T-helper 9 cell (primary cell): ENCODE data around the gene ANKH.

Experiments
- DNase-seq: peaks from one replicate; pipeline ENCODE4 v3.0.0-alpha.2; 2020

The ANKH gene

GRCh38 chr5:14787801-14788579 is 83.6 kb downstream of the ANKH start:
- no peak for DNase-seq

- no peak for DNase-seq
These were observed 87.9 kb downstream of the ANKH start for GRCh38 chr5:14783691-14784090.

GRCh38 chr5:14782591-14782990 is 89.0 kb downstream of the ANKH start:
- no peak for DNase-seq

GRCh38 chr5:14781106-14781505 is 90.5 kb downstream of the ANKH start:
- DNase-seq = no peak

GRCh38 chr5:14779975-14780374 is 91.6 kb downstream of the ANKH start:
- no peak for DNase-seq

GRCh38 chr5:14778792-14779070 is 92.8 kb downstream of the ANKH start:
- DNase-seq = no peak

GRCh38 chr5:14777932-14778791 is 93.4 kb downstream of the ANKH start:
- no peak for DNase-seq

- DNase-seq = no peak
These were observed 94.4 kb downstream of the ANKH start for GRCh38 chr5:14777187-14777586.

- no peak for DNase-seq
These were observed 95.0 kb downstream of the ANKH start for GRCh38 chr5:14776602-14777001.

- no peak for DNase-seq
These were observed 95.7 kb downstream of the ANKH start for GRCh38 chr5:14775857-14776256.

GRCh38 chr5:14773588-14773987 is 98.0 kb downstream of the ANKH start:
- DNase-seq = no peak

- no peak for DNase-seq
These were observed 99.6 kb downstream of the ANKH start for GRCh38 chr5:14771972-14772371.

- no peak for DNase-seq
These were observed 100.4 kb downstream of the ANKH start for GRCh38 chr5:14771189-14771588.

GRCh38 chr5:14768508-14769365 is 102.8 kb downstream of the ANKH start:
- DNase-seq = no peak

GRCh38 chr5:14767735-14768507 is 103.7 kb downstream of the ANKH start:
- no peak for DNase-seq

GRCh38 chr5:14767053-14767452 is 104.5 kb downstream of the ANKH start:
- no peak for DNase-seq

- no peak for DNase-seq
These were observed 105.0 kb downstream of the ANKH start for GRCh38 chr5:14766584-14766983.

- no peak for DNase-seq
These were observed 106.0 kb downstream of the ANKH start for GRCh38 chr5:14765587-14765986.

- DNase-seq = no peak
These were observed 108.9 kb downstream of the ANKH start for GRCh38 chr5:14762549-14763216.

GRCh38 chr5:14760548-14761002 is 111.0 kb downstream of the ANKH start:
- no peak for DNase-seq

- DNase-seq = no peak
These were observed 111.6 kb downstream of the ANKH start for GRCh38 chr5:14759744-14760547.
